ENCODE data around the gene PRDM16. TPM values are rescaled to one million over a fixed set of nuclear protein-coding genes. Genes with fewer than 3 reads are reported as not detected.

The PRDM16 gene
- total RNA-seq, 4 donors from 2014 or later: 5.4 to 13.2 (median 7.7) TPM

DNA sequence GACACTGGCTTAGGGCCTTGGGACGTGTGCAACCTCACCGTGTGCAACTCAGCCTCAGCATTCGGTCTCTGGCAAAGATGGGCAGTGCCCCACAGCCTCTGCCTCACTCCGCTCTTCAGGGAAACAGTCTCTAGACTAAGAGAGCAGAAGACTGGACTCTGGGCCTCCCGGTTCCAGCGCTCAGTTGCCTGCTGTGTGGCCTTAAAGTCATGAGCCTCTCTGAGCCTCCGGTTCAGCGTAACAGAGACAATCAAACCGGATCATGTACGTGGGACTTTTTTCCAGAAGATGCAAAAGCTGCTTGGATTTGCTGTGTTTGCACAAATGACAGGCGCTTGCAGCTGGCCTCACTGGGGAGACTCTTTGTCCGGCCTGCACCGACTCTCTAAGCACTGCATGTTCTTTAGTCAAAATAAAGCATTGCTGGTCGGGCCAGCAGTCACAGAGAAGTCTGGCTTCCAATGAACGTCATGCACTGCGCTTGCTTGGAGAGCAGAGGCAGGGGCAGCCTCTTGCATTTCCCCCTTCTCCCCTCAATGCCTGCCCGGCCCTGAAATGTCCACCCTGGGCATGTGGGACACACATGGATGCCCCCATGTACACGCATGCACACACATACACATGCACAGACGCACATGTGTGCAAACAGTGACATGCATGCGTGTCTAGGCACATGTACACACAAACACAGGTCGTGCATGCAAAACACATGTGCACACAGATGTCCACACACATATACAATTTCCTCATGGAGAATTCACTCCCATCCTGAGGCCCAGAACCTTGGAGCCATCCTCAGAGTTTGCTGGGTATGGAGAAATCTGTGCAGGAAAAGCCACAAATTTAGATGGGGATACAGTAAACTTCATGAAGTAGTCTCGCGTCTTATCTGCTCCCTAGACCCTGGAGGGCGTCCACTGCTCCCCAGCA, 152.4 kb downstream of the PRDM16 start:
- no peak for DNase-seq
- Histone ChIP-seq H3K4me1 (peaks cover 0 to 65% (median 2%) of the 10 kb centered on the region in 4 donors), H3K36me3 (no peaks in the 10 kb centered on the region), H3K4me3 (no peak overlapping the region), H3K9me3 (no peaks in the 10 kb centered on the region), H3K27ac (peak overlapping the region in 2 of 4 donors; percentile 63 to 68), H3K27me3 (no peaks in the 10 kb centered on the region)
- TF ChIP-seq, protein P1, sequence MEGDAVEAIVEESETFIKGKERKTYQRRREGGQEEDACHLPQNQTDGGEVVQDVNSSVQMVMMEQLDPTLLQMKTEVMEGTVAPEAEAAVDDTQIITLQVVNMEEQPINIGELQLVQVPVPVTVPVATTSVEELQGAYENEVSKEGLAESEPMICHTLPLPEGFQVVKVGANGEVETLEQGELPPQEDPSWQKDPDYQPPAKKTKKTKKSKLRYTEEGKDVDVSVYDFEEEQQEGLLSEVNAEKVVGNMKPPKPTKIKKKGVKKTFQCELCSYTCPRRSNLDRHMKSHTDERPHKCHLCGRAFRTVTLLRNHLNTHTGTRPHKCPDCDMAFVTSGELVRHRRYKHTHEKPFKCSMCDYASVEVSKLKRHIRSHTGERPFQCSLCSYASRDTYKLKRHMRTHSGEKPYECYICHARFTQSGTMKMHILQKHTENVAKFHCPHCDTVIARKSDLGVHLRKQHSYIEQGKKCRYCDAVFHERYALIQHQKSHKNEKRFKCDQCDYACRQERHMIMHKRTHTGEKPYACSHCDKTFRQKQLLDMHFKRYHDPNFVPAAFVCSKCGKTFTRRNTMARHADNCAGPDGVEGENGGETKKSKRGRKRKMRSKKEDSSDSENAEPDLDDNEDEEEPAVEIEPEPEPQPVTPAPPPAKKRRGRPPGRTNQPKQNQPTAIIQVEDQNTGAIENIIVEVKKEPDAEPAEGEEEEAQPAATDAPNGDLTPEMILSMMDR (IDR thresholded peaks at IDR 0.05): no peak
- TF ChIP-seq POLR2A (IDR thresholded peaks at IDR 0.05): no peak

GRCh38 chr1:3222042-3222692, 153.2 kb downstream of the PRDM16 start:
- DNase-seq: peak in 2 of 3 donors; percentile 63 to 82
- Histone ChIP-seq H3K27ac (peak overlapping the region in 3 of 4 donors; percentile 32 to 68 (median 63)), H3K9me3 (no peaks in the 10 kb centered on the region), H3K4me3 (no peak overlapping the region), H3K4me1 (peaks cover 0 to 61% (median 2%) of the 10 kb centered on the region in 4 donors), H3K36me3 (no peaks in the 10 kb centered on the region), H3K27me3 (no peaks in the 10 kb centered on the region)
- TF ChIP-seq POLR2A (IDR thresholded peaks at IDR 0.05): no peak
- TF ChIP-seq, protein P1 (IDR thresholded peaks at IDR 0.05): no peak

DNA sequence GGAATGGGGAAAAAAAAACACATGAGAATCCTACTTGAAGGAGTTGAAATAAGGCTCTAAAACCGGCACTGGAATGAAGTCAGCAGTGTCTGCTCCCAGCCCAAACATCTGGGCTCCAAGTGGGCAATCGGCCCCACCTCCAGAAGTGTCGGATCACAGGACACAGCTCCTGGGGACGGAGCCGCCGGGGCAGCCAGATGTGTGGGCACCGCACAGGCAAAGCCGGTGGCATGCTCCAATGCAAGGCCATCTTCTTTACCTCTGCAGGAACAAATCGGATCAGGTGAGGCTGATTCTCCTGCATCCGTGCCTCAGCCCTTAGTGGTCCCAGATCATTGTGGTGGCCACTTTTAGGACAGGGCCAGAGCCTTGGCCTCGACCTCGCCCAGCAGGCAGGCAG, 156.7 kb downstream of the PRDM16 start:
- Histone ChIP-seq H3K27me3 (no peaks in the 10 kb centered on the region), H3K9me3 (no peaks in the 10 kb centered on the region), H3K4me3 (no peak overlapping the region), H3K27ac (no peak overlapping the region), H3K4me1 (peaks cover 0 to 28% (median 2%) of the 10 kb centered on the region in 4 donors), H3K36me3 (no peaks in the 10 kb centered on the region)
- DNase-seq: no peak
- TF ChIP-seq, protein P1 (IDR thresholded peaks at IDR 0.05): no peak
- no peak for TF ChIP-seq POLR2A (IDR thresholded peaks at IDR 0.05)

DNA sequence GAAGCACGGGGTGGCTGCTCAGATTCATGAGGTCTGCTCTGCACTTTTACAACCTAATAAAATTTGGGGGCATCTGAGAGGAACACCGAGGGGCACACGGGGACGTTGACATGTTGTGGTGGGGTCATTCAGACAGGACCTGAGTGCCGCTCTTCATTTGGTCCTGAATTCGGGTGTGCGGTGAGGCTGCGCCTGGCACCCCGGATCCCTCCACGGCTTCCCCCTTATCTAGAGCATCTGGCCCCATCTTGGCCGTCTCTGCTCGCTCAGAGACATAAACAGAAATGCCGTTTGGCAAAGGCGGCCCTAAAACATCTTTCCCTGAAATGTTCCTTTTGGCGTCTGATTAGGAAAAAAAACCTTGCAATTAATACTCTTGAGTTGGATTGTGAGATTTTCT, 157.2 kb downstream of the PRDM16 start:
- TF ChIP-seq, protein P1 (IDR thresholded peaks at IDR 0.05): no peak
- no peak for TF ChIP-seq POLR2A (IDR thresholded peaks at IDR 0.05)
- H3K36me3 ChIP-seq: no peaks in the 10 kb centered on the region
- no peaks in the 10 kb centered on the region for H3K27me3 ChIP-seq
- no peak for DNase-seq
- H3K27ac ChIP-seq: no peak overlapping the region
- H3K9me3 ChIP-seq: no peaks in the 10 kb centered on the region
- no peak overlapping the region for H3K4me3 ChIP-seq
- H3K4me1 ChIP-seq: peaks cover 0 to 23% (median 2%) of the 10 kb centered on the region in 4 donors

GRCh38 chr1:3226701-3227350, 157.8 kb downstream of the PRDM16 start:
- TF ChIP-seq, protein P1 (IDR thresholded peaks at IDR 0.05): no peak
- TF ChIP-seq POLR2A (IDR thresholded peaks at IDR 0.05): no peak
- H3K27ac ChIP-seq: no peak overlapping the region
- no peak overlapping the region for H3K4me3 ChIP-seq
- no peaks in the 10 kb centered on the region for H3K27me3 ChIP-seq
- no peak for DNase-seq
- H3K36me3 ChIP-seq: no peaks in the 10 kb centered on the region
- peaks cover 0 to 17% (median 2%) of the 10 kb centered on the region in 4 donors for H3K4me1 ChIP-seq
- no peaks in the 10 kb centered on the region for H3K9me3 ChIP-seq
